HG03439 (cell line): Measurements from ENCODE around the gene FUT4.
"Not testable (repeated sequence)": the region's sequence is repeated elsewhere in the genome, so short reads cannot be mapped to it uniquely, and the experiment has no call there.

Experiments used
- ATAC-seq: cut with Tn5 transposase; IDR thresholded peaks from one replicate; pipeline ENCODE4 v1.9.1; 2021; ENCODE audit warnings: mild to moderate bottlenecking, moderate library complexity; ENCODE audit not compliant: unreplicated experiment

The FUT4 gene

DNA sequence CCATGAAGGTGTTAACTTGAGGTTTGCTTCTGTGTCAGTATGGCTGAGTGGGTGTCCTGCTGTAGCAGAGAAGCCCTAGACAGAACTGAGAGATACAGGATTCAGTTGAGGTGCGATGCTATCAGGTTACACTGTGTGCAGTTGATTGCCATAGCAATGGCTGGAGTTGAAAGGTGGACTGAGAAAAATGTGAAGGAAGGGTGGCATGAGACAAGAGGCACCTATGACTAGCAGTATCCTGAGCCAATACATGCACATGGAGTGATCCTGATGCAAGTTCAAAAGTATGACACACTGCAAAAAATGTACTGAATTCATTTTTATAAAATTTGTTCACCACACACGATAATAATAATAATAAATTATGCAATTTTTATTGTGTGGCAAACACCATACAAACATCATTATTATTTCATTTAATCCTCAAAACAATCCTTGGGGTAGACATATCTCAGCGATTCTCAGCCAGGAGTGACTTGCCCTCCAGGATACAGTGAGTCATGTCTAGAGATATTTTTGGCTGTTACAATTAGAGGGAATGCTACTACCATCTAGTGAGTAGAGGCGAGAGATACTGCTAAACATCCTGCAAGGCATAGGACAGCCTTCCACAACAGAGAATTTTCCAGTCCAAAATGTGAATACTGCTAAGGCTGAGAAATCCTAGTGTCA lies 19.6 kb downstream of the FUT4 start:
- no peak for ATAC-seq

- no peak for ATAC-seq
Measured at GRCh38 chr11:94563848-94564467, 20.2 kb downstream of the FUT4 start.

DNA sequence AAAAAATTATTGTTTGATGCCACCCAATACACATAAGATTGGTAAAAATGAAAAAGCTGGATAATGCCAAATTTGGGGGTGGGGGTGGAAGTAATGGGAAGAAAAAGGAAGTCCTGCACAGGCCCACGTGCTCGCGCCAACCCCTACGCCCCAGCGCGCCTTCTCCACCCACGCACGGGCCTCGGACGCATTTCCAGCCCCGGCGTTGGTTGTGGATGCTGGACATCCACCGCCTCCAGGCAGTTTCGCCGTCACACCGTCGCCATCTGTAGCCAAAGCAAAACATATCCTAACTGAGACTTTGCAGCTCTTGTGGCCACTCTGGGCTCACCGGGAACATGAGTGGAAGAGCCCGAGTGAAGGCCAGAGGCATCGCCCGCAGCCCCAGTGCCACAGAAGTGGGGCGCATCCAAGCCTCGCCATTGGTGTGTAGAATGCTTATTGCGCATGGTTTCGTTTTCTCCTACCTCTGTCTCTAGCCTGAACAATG lies 23.5 kb downstream of the FUT4 start, which contains the start of gene PIWIL4:
TSS of gene PIWIL4 (plus strand) at position 188 of the 490 bp plus-strand sequence. CDS start at position 339, 151 bp downstream.
- ATAC-seq: no peak

DNA sequence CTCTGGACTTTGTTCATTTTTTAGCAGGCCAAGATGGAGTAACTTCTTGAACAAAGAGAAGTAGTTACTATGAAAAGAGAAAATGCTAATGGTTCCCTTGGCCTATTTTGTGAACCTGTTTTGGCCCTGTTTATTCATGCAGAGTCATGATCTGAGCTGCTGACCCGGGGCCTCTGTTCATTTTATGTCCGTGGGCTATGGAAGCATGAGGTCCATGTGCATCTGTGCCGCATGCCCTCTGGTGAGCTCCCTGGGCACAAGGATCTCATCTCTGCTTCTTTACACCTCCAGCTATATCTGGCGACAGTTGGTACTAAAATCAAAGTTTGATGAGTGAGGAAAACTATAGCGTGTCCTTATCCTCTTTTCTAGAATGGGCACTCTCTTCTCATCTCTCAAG lies 24.5 kb downstream of the FUT4 start:
- no peak for ATAC-seq

GRCh38 chr11:94568717-94569116 lies 25.0 kb downstream of the FUT4 start:
- ATAC-seq: no peak

- ATAC-seq: not testable (repeated sequence)
Measured at GRCh38 chr11:94572975-94573374, 29.3 kb downstream of the FUT4 start.

GRCh38 chr11:94574193-94574961 lies 30.7 kb downstream of the FUT4 start:
- no peak for ATAC-seq

DNA sequence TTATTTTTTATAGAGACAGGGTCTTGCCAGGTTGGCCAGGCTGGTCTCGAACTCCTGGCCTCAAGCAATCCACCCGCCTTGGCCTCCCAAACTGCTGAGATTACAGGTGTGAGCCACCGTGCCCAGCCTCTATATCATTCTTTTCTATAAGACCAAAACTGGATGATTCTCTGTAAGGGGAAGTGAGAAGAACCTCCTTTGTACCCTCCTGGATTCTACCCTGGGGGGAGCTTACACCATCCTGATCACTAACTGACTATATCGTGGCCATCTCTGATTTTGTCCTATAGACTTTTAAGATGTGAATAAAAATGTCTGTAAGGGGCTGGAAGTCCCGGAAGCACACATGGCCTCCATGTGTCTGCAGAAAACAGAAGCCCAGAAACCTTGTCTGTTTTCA lies 32.6 kb downstream of the FUT4 start:
- ATAC-seq: no peak

DNA sequence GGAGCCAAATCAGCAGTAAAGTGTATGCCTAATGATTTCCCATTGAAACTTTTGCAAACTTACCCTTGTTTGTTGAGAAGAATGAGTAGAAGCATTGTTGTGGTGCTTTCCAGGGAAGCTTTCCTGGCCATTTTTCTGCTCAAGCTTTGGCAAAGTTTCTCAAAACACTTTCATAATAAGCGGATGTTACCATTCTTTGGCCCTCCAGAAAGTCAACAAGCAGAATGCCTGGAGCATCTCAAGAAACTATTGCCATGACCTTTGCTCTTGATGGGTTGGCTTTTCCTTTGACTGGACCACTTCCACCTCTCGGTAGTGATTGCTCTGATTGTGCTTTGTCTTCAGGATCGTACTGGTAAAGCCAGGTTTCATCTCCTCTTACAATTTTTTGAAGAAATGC lies 34.1 kb downstream of the FUT4 start:
- ATAC-seq: no peak

DNA sequence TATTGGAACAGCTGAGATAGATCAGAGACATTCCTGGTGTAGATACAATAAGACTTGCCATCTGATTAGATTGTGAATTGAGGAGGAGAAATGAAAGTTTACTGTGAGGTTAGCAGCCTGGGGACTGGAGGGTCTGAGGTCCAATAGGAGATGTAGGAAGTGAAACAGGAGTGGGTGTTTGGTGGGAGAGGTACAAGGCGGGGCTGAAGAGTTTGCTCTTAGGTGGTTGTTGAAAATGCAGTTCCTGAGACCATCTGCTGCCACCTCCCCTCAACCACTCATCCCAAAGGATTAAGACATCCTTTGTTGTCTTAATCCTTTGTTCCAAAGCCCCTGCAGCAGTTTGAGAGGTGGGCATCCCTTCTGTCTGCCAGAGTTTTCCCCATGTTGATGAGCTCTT lies 38.2 kb downstream of the FUT4 start:
- ATAC-seq: no peak

DNA sequence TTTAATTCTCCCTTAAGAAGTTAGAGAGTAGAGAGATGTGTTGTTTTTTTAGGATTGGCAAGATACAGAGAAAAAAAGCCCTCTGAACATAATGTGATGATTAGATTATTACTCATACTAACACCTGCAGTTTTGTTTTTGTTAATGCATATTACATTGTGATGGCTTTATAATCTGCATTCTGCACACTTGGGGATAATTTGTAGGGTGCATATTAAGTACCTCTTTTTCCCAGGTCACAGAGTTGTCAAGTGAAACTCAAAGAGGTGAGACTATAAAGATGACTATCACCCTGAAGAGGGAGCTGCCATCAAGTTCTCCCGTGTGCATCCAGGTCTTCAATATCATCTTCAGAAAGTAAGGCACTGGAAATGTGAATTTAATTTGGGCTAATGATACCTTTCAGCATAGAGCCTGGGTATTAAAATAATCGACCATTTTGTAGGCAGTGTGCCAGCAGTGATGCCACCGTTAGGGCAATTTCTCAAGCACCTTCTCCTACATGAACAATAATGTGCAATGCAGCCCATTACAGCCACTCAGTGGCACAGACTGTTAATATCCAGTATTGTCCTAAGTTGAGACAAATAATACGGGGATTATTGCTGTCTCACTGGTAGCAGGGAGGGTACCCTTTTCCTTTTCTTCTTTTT lies 39.6 kb downstream of the FUT4 start:
- no peak for ATAC-seq

DNA sequence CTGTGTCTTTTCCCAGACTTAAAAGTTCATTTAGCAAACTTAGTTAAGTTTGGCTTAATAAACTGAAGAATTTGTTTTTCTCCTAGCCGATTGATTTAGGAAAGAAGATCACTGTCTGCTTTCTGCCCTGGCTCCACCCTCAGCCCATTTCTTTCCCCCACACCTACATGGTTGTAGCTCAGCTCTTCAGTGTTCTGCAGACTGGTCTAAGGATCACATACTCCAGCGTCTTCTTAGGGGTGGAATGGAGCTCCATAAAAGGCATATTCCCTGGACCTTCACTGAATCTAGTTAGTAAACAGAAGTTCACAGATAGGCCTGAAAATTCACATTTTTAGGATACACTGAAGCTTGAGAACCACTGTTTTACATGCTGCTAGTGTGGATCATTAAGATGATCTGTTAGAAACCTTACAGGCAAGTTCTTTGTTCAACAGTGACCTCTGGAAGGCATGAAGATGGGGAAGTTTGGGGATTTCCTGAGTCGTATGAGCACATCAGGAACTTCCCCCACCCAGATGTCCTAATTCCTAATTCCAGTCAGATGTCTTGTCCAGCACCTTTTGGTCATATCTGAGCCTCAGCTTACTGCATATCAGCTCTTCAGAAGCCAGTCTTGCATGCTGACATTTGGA lies 40.3 kb downstream of the FUT4 start:
- ATAC-seq: no peak

- ATAC-seq: no peak
Measured at GRCh38 chr11:94584978-94585377, 41.3 kb downstream of the FUT4 start.

DNA sequence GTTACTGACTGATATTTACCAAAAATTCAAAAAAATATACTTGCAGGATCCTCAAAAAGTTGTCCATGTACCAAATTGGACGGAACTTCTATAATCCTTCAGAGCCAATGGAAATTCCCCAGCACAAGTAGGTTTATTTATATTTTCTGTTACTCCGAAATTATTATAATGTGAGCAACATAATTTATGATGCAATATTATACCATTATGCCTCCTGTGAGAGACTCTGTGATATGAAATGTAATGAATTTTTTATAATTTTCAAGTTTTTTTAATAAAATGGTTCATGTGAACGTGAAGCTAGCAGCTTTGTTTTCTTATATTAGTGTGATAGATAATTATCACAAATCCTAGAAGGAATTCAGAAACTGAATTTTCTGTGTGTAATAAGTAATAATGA lies 41.7 kb downstream of the FUT4 start:
- no peak for ATAC-seq

- ATAC-seq: no peak
Measured at GRCh38 chr11:94586546-94586945, 42.8 kb downstream of the FUT4 start.

GRCh38 chr11:94586978-94587377 lies 43.3 kb downstream of the FUT4 start:
- ATAC-seq: no peak

GRCh38 chr11:94588366-94588942 lies 44.7 kb downstream of the FUT4 start:
- no peak for ATAC-seq

DNA sequence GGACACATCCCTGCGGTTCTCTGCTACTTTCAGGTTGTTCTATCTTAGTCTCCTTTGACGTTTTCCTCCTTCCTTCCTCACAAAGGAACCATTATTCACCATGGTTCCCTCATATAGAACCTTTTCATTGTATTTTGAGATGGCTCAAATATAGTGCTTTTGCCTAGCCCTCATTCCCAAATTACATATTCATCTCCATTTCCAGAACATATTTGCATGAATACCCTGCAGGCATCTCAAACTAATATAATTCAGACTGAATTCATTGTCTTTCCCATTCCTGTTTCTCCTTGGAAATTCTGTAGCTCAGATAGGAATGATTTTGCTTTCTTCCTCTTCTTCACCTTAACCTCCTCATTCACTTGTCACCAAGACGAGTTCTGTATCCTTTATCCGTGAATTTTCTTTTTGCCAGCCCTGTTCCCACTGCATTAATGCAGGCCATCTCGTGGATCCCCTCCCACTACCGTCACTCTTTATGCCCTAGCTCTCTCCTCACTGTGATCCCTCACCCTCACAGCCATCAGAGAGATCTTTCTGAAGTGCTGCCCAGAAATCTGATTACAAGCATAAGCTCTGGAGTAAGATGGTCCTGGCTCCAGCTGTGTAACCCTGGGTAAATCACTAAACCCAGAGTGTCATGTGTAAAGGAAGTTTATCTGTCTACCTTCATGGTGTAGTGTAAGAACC lies 46.8 kb downstream of the FUT4 start:
- no peak for ATAC-seq

GRCh38 chr11:94593030-94593429 lies 49.3 kb downstream of the FUT4 start:
- ATAC-seq: peak; percentile 57

DNA sequence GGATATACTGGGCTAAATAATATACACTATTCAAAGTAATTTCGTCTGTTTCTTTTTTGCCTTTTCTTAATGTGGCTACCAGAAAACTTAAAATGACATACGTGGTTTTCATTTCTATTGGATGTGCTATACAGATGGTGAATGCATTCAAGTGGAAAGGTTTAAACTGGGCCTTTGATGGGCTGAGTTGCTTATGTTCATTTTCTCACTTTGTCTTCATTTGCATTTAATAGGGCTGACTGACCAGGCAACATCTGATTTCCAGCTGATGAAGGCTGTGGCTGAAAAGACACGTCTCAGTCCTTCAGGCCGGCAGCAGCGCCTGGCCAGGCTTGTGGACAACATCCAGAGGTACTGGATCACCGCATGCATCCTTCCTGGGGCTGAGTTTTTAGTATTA lies 51.4 kb downstream of the FUT4 start:
- ATAC-seq: no peak
